A172 (cell line): Measurements from ENCODE around the gene COPS3. TPM values are rescaled to one million over a fixed set of nuclear protein-coding genes. Genes with fewer than 3 reads are reported as not detected.
"Not testable (repeated sequence)": the region's sequence is repeated elsewhere in the genome, so short reads cannot be mapped to it uniquely, and the experiment has no call there.

Experiments
- DNase-seq: peaks from one replicate; pipeline ENCODE4 v3.0.0-alpha.2; 2015; ENCODE audit warnings: low spot score
- total RNA-seq: library from RNA; depleted of rRNA; stranded (reverse); fragments of >200 nt; shearing (Covaris generic); gene quantifications from 2 replicates; pipeline ENCODE4 v1.2.3, GENCODE V29; 2014

Gene COPS3
- total RNA-seq, 1 experiment from 2014 or later: 308 TPM

GRCh38 chr17:17301659-17302058 is 20.6 kb upstream of the COPS3 start:
- DNase-seq: not testable (repeated sequence)

DNA sequence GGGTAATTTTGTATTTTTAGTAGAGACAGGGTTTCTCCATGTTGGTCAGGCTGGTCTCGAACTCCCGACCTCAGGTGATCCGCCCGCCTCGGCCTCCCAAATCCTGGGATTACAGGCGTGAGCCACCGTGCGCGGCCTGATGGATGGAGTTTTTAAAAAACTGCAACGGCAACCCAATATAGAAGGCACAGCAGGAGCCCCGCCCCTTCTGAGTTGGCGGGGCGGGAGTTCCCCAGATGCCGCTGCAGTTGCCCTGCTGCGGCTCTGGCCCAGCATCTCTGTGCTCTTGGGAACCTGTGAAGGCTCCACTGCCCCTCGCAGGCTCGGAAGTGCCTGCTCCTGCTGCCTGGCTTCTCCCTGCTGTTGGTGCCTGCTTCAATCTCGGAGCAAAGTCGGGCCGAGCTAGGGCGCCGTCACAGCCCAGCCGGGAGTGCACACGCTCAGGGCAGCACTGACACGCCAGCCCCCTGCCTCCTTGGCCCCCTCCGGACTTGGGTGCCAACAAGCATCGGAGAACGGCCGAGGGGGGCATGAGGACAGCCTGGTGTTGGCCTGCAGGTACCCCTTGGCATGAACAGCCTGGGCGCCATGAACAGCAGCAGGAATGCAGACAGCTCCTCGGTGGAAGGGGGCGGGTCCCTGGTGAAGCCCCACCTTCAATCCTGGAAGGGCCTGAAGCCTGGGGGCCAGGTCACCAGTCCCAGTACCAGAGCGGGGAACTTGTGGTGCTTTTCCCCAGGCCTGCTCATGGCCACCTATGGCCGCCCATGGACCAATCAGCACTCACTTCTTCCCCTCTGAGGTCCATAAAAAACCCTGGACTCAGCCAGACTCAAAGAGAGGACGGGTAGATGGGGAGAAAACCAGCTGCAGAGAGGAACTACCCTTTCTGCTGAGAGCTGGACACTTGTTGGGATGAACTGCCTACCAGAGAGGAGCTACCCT is 19.9 kb upstream of the COPS3 start:
- no peak for DNase-seq

GRCh38 chr17:17298108-17298507 is 17.1 kb upstream of the COPS3 start:
- DNase-seq: no peak

GRCh38 chr17:17297217-17297616 is 16.2 kb upstream of the COPS3 start:
- DNase-seq: no peak

- no peak for DNase-seq
These were observed 14.1 kb upstream of the COPS3 start for GRCh38 chr17:17295141-17295540.

DNA sequence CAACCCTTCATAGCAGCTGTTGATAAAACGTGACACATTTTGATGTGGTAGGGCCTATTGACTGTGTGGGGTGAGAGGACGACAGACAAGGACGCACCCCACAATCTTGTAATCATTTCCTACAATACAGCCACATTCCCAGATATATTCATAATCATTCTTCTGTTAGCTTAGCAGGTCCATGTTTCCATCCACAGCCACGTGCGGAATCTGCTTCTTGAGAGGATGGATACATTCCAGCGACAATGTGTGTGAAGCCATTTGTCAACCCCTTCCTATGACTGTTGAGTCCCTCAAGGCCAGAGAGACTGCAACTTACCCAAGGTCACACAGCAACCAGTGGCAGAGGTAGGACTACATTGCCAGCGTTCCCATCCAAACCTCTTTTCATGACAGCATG is 8.7 kb upstream of the COPS3 start:
- no peak for DNase-seq

- DNase-seq: no peak
These were observed 8.0 kb upstream of the COPS3 start for GRCh38 chr17:17289086-17289485.

DNA sequence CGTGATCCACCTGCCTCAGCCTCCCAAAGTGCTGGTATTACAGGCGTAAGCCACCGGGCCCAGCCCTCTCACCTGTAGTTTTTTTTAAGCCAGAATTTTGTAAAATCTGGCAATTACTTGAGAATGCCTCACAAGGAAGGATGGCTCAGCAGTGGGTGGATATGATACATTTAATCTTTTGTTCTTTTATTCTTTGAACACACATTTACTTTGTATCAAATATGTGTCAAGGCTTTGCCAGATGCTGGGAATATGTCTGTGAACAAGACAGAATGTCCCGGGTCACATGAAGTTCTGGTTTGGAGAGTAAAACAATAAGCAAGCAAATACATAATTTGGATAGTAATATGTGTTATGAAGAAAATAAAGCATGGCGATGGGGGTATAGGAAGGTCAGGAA is 4.9 kb upstream of the COPS3 start:
- no peak for DNase-seq

DNA sequence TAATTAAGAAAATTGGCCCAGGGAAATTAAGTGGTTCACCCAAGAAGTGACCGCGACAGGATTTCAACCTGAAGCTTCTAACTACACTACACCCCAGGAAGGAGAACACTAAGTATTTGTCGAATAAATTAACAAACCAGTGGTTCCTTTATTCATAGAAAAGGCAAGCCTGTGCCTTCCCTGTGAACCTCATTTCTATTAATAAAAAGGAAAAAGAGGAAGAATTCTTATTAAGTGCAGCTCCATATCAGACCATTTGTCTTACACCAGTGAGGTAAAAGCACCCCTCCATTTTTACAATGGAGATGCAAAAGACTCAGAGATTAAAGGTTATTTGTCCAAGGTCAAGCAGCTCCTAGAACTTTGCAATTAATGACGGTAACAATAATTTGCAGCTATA is 1.7 kb downstream of the COPS3 start:
- DNase-seq: no peak

GRCh38 chr17:17277431-17277830 is 3.6 kb downstream of the COPS3 start:
- not testable (repeated sequence) for DNase-seq

DNA sequence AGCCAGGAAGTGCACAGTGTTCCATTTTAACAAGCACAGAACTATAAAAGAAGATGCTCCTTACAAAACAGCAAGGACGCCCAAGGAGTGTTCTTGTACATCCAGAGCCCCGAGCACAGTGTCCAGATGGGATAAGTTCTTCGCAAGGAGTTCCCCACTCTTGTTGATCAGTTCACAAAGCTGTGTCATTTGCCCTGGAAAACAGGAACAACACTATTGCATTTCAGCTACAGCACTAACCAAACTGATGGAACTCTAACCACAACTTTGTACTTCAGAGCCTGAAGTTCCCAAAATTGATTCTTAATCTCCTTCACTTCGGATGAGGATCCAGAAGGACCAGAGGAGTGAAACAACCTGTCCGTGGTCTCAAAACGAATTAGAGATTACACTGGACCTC is 5.1 kb downstream of the COPS3 start:
- no peak for DNase-seq

DNA sequence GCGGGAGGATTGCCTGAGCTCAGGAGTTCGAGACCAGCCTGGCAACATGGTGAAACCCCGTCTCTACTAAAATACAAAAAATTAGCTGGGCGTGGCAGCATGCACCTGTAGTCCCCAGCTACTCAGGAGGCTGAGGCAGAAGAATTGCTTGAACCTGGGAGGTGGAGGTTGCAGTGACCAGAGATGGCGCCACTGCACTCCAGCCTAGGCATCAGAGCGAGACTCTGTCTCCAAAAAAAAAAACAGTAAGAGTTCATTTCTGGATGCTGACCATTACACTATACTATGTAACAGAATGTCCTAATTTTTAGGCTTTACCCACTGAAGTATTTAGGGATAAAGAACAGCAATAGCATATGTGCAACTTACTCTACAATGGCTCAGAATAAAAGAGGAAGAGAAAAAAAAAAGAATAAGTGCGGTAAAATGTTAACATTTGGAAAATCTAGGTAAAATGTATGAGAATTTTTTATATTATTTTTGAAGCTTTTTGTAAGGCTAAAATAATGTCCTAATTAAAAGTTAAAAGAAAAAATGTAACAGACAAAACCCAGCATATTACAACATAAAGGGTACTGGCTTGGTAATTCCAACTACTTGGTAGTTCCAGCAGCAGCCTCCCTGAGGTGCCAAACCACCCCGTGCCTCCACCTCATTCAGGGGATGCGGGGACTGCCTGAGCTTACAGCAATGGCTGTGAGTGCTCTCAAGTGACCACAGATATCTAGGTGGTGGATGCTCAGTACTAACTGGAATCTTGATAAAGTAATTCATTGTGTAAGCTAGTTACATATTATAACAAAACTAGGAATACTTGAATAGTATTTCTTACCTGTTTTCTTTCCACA is 10.9 kb downstream of the COPS3 start:
- no peak for DNase-seq

GRCh38 chr17:17264430-17264829 is 16.6 kb downstream of the COPS3 start:
- DNase-seq: no peak

- DNase-seq: no peak
These were observed 22.0 kb downstream of the COPS3 start for GRCh38 chr17:17258998-17259397.

- no peak for DNase-seq
These were observed 23.0 kb downstream of the COPS3 start for GRCh38 chr17:17258011-17258410.

DNA sequence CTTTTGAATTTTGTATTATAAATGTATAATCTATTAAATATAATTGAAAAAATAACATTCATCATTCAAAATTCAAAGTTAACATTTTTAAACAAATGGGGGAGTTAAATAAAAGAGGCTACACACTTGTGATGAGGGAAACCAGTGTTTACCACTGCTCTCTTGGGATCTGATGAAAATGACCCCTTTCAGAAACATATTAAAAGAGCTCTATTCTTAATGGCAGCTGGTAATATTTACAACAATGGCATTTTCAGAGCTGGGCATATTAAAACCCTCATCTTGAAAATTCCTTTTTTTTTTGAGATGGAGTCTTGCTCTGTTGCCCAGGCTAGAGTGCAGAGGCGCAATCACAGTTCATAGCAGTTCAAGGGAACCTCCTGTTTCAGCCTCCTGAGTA is 24.7 kb downstream of the COPS3 start:
- DNase-seq: no peak

DNA sequence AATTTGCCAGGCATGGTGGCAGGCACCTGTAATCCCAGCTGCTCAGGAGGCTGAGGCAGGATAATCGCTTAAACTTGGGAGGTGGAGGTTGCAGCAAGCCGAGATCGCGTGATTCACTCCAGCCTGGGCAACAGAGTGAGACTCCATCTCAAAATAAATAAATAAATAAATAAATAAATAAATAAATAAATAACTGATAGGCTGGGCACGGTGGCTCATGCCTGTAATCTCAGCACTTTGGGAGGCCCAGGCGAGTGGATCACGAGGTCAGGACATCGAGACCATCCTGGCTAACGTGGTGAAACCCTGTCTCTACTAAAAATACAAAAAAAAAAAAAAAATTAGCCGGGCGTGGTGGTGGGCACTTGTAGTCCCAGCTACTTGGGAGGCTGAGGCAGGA is 25.4 kb downstream of the COPS3 start:
- DNase-seq: not testable (repeated sequence)

DNA sequence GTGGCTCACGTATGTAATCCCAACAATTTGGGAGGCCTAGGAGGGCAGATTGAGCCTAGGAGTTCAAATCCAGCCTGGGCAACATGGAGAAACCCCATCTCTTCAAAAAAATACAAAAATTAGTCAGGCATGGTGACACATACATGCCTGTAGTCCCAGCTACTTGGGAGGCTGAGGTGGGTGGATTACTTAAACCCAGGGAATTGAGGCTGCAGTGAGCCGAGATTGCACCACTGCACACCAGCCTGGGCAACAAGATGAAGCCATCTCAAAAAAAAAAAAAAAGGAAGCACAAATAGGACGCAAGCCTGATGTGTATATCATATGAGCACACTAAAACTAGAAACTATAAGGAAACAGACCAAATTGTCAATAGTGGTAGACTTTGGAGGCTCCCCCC is 27.0 kb downstream of the COPS3 start:
- DNase-seq: no peak

DNA sequence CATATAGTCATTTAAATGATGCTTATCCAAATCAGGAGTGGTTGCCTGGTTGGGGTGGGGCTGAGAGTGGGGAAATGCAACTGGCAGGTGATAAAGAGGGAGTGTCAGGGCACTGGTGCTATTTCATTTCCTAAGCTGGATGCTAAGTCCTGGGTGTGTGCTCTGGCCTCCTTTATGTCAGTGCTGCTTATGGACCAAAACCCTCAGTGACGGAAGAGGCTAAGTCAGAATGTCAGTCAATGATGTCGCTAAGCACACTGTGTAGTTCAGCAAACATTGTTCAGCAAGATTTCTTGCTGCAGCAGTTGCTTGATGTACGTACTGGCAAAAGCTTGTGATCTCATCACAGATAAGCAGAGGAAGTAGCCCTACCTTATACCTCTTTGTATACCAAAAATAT is 27.6 kb downstream of the COPS3 start:
- DNase-seq: no peak

DNA sequence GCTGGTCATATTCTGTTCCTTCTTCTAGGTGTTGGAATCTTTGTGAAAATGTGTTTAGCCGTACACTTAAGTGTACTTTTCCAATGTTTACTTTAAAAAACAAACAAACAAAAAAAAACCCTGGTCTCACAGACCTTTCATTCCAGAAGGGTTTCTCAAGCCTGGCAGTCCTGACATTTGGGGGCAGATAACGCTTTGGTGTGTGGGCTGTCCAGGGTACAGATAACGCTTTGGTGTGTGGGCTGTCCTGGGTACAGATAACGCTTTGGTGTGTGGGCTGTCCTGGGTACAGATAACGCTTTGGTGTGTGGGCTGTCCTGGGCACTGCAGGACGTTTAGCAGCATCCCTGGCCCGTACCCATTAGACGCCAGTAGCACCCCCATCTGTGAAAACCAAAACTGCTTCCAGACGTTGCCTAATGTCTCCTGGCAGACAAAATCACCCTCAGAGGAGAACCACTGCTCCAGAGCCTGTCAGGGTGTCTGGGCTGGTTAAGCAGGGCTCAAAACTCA is 28.8 kb downstream of the COPS3 start:
- no peak for DNase-seq

DNA sequence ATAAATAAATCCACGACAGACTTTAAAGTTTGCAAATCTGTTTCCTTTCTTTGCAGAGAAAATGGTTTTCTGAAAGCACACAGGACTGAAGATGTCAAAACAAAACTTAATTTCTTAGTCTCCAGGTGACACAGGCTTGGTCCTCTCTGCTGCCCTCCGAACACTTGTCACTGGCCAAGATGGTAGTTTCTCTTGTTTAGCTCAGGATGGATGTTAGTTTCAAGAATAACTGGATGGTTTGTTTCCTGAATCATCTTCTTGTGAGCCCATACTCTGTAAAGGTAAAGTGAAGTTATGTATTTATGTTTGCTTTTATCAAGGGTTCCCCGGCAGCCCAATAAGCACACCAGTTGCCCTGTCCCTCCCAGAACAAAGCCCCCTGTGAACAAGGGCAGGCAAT is 34.2 kb downstream of the COPS3 start:
- no peak for DNase-seq

- no peak for DNase-seq
These were observed 37.9 kb downstream of the COPS3 start for GRCh38 chr17:17243163-17243562.

DNA sequence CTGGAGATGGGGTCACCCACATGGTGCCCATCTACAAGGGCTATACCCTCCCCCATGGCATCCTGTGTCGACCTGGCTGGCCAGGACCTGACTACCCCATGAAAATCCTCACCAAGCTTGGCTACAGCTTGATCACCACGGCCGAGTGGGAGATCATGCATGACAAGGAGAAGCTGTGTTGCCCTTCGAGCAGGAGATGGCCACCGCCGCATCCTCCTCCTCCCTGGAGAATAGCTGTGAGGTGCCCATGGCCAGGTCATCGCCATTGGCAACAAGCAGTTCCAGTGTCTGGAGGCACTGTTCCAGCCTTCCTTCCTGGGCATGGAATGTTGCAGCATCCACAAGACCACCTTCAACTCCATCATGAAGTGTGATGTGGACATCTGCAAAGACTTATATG is 38.8 kb downstream of the COPS3 start:
- DNase-seq: no peak
